Urothelium cell line (cell line): ENCODE measurements around the gene IFNA8.
A peak's percentile ranks its signal among the peaks of the same experiment; 100 is the strongest.
"Not testable (repeated sequence)": the region's sequence is repeated elsewhere in the genome, so short reads cannot be mapped to it uniquely, and the experiment has no call there.

ENCODE experiments used
- DNase-seq: peaks from one replicate; pipeline ENCODE4 v3.0.0; 2011; ENCODE audit warnings: low spot score, mixed read lengths
- FAIRE-seq: peaks from 2 replicates; lab custom pipeline; 2011; peaks lifted over from hg19 to GRCh38; lab: Jason Lieb, UNC

The IFNA8 gene

GRCh38 chr9:21415493-21416267 lies 6.8 kb downstream of the IFNA8 start:
- FAIRE-seq (no peak), DNase-seq (no peak)

DNA sequence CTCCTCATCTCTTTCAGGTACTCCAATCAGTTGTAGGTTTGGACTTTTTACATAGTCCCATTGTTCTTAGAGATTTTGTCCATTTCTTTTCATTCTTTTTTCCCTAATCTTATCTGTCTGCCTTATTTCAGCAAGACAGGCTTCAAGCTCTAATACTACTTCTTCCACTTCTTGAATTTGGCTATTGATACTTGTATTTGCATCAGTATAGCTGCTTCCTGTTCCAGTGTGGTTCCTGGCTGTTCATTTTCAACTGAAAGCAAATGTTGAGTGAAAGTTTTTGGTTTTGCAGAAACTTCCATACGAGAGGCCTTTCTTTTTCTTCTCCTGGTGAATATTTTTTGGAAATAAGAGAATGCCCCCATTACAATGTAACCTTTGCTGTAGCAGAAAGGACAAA lies 19.3 kb downstream of the IFNA8 start:
- FAIRE-seq = no peak
- DNase-seq = no peak

- DNase-seq = no peak
- no peak for FAIRE-seq
These were observed 20.3 kb downstream of the IFNA8 start for GRCh38 chr9:21429191-21429590.

GRCh38 chr9:21432672-21433425 lies 23.9 kb downstream of the IFNA8 start:
- FAIRE-seq (no peak), DNase-seq (no peak)

GRCh38 chr9:21434202-21435014 lies 25.5 kb downstream of the IFNA8 start:
- no peak for FAIRE-seq
- DNase-seq = peak; percentile 23

GRCh38 chr9:21435015-21435383 lies 26.1 kb downstream of the IFNA8 start:
- FAIRE-seq, DNase-seq: not testable (repeated sequence)

GRCh38 chr9:21440139-21440538 lies 31.2 kb downstream of the IFNA8 start, which contains the start of gene IFNA1:
Gene IFNA1, plus strand, starts transcription at chr9:21440439. Its CDS starts 69 bp downstream, at chr9:21440508.
- DNase-seq (no peak), FAIRE-seq (no peak)

- FAIRE-seq = no peak
- no peak for DNase-seq
These were observed 35.1 kb downstream of the IFNA8 start for GRCh38 chr9:21443849-21444625.

DNA sequence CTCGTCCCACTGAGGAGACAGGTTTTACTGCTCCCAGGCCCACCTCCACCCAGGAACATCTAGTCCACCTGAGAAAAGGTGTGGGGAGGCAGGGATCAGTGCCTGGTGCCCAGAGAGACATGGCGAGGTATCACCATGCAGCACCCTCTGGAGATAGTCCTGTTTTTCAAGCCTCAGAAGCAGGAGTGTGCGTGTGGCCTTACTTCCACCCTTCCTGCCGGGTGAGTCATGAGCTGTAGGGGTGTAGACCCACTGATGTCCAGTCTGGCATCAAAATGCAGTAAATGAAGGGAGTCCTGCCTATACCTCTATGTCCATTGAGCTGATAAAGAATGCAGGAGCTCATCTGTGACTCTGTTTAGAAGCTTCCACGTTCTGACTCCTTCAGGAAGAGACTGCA lies 40.4 kb downstream of the IFNA8 start:
- not testable (repeated sequence) for FAIRE-seq, DNase-seq

- FAIRE-seq = no peak
- no peak for DNase-seq
These were observed 41.9 kb downstream of the IFNA8 start for GRCh38 chr9:21450733-21451394.

GRCh38 chr9:21452681-21453080 lies 43.8 kb downstream of the IFNA8 start:
- DNase-seq (no peak), FAIRE-seq (no peak)

DNA sequence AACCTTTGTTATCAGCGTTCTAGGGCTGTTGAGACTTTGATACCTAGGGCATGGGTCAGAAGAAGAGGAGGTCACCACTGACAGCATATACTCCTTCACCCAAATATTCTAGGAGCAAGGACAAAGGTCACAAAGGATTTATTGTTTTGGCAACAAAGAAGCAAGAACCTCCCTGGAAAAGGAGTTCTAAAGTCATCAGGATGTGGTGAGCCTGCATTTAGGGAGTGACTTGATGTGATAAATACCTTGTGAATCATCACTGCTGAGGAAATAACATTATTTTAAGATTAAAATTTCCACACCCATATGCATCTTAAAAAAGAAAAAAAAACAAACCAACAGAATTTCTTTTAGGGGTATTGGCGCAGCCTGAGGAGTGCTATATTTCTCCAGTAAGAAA lies 45.2 kb downstream of the IFNA8 start:
- no peak for FAIRE-seq
- peak; percentile 17 for DNase-seq

- no peak for FAIRE-seq
- peak; percentile 32 for DNase-seq
These were observed 46.4 kb downstream of the IFNA8 start for GRCh38 chr9:21455320-21455719.
